HG03095 (cell line): ENCODE measurements around the gene EFNB2.

Experiments
- ATAC-seq: cut with Tn5 transposase; IDR thresholded peaks from one replicate; pipeline ENCODE4 v1.9.1; 2021; ENCODE audit warnings: moderate library complexity; ENCODE audit not compliant: unreplicated experiment

Gene EFNB2

GRCh38 chr13:106526738-106527444, 8.6 kb downstream of the EFNB2 start:
- no peak for ATAC-seq

GRCh38 chr13:106525865-106526264, 9.6 kb downstream of the EFNB2 start:
- ATAC-seq, result no peak

DNA sequence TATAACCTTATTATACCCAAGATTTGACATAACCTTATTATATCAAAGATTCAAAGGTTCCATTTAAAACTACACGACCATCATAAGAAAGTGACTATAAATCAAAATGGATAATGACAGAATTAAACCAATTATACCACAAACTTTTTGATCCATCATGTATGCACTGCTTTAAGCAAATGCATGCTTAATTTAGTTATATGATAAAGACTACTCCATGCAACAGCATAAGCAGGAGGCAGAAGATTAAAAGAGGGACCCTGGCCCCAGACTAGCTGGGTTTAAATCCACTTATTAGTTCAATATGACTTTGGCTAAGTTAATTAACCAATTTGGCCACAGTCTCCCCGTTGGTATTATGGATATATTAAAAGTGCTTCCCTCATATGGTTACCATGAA, 11.4 kb downstream of the EFNB2 start:
- ATAC-seq, result no peak

DNA sequence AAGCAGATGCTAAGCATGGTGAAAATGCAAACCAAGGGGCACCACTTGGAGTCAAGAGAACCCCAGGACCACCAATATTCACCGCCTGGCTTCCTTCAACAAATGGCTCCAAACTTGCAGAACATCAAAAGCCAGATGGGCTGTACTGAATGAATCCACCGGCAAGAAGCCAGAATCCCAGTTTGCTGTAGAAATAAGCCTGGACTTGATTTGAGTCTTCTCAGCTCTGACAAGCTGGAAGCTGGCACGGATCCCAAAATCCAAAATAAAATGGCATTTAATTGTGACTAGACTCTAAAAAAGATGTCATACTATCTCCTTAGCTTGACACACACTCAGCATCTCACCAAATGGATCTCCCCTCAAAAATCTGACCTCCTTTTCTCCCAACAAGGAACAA, 11.9 kb downstream of the EFNB2 start:
- ATAC-seq, result no peak

DNA sequence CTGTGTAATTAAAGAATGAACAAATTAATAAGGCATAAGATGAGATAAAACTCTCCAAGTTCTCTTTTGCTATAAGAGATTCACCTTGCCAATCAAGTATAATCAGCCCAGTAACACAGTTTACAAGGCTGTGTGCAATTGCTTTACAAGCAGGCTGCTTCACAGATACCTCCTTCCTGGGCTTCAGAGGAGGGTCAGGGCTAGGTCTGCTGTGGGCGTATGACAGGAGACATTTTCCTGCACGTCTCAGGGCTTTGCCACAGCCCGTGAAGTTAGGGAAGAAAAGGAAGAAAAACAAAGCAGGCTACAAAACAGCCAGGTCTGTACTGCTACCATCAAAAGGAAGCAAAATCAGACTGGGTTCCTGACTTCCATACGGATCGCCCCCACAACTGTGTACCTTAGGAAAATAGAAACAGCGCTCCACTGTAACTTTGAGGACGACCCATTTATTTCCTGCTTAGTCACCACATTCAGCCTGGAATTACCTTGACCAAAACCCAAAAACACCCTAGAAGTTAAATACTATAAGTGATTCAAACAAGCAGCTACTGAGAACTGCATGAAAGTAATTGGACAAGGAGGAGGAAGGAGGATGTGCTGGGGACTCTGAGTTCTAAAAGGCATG, 12.4 kb downstream of the EFNB2 start:
- no peak for ATAC-seq

DNA sequence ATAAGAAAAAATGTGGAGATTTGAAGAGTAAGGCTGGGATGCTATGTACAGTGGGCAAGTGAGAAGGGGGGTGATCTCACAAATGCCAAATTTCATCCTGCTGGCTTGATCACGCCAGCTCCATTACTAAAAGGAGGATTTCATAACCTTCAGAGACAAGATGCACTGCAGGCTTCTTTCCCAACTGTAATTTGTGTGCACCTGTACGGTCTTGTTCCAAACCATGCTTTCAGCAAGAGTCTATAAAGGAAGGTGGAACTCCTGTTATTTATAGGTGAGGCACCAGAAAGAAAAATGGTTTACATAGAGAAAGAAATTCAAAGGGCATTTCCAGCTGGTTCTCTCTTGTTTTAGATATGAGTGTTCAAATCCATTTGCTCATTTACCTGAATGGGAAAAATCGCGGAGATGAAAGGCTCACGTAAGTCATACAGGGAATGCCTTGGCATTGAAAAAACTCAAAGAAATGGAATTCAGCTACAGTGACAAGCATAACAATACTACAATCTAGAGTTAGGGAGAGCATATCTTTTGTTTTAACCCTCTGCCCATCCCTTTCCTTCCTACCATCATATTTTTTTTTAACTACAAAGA, 13.3 kb downstream of the EFNB2 start:
- no peak for ATAC-seq

GRCh38 chr13:106521095-106521799, 14.2 kb downstream of the EFNB2 start:
- ATAC-seq, result no peak

DNA sequence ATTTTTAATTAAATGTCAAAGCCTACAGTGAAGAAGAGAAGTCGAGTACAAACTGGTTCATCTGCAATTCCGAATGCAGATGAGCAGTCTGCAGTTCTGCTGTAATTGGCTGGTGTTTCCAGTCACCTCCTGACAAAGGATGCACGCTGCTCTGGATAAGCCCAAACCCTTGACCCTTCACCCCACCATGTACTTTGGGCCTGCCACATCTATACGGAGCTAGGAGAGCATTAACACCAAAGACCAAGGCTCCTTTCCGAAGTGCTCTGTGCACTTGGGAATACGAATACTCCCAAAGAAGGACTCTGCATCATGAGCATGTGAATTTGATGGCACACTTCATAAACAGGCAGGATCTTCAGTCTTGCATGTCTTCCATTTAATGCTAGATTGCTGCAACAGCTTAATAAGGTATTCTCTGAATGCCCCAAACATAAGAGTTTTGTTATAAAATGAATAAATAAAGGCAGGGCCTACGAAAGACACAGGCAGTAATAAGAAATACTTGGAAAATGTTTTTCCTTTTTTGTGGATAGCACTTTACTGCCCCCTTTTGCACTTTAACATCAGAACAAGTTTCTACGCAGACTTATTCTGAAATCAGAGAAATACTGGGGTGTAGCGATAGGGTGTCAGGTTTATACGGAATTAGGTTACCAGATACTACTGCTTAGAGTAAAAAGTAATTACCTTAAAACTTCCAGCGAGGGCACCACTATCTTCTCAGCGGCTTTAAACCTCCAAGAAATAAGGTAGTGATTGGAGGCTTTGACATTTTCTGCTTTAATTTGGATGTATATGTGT, 15.0 kb downstream of the EFNB2 start:
- no peak for ATAC-seq

GRCh38 chr13:106518512-106518911, 16.9 kb downstream of the EFNB2 start:
- ATAC-seq, result no peak

DNA sequence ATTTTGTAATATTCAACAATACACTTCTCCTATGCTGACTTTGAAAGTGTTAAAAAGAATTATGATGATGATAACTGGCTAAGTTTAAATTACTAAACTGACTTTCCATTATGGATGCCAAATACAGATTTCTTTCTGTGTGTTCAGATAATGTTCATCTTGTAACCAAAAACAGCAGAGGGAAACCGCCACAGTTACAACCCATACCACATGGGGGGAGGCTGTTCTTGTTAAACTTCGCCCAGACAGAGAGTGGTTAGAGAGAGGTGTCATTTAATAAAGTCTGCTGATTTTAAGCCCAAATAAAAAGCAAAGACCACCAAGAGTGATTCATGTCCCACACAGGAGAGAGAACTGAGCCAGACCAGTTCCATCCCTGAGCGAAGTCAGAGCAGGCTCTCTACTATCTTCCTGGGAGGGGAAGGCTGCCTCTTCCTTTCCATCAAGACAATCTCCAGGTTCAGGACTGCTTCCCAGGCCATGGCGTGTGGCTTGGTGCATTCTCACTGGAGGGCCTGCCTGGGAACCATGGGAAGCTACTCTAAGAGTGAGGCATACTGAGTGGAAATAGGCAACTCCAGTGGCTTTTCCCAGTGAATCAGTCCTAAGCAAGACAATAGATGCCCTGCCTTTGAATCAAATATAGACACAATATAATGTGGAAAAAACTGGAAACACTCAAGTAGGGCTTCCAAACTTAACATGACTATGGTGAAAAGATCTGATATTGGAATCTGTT, 18.2 kb downstream of the EFNB2 start:
- no peak for ATAC-seq

DNA sequence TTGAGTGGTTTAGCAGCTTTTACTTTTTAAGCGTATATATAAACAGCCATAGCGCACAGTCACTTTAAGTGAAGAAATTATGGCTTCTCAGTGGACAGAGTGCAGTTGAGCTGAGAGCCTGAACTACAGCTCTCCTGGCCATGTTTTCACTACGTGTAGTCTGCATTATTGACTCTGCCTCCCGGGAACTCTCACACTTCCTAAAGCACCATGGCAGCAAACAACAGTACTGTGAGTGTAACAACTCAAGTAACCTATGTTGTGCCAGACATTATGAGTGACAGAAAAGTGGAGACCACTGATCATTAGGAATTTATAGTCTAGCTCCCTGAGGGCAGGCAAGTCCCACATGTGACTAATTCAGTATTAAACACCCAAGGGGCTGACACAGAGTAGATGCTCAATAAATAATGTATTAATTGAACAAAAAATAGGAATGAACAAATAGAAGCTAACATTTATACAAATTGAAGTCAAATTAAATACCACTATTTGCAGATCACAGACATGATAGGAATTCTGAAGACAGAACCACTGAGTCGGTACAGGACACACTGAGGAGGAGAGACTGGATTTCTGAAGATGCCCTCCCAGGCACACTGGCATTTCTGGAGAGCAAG, 19.7 kb downstream of the EFNB2 start:
- ATAC-seq, result no peak

- ATAC-seq, result no peak
Measured at GRCh38 chr13:106514928-106515634, 20.4 kb downstream of the EFNB2 start.

- no peak for ATAC-seq
Measured at GRCh38 chr13:106513025-106513983, 22.2 kb downstream of the EFNB2 start.

DNA sequence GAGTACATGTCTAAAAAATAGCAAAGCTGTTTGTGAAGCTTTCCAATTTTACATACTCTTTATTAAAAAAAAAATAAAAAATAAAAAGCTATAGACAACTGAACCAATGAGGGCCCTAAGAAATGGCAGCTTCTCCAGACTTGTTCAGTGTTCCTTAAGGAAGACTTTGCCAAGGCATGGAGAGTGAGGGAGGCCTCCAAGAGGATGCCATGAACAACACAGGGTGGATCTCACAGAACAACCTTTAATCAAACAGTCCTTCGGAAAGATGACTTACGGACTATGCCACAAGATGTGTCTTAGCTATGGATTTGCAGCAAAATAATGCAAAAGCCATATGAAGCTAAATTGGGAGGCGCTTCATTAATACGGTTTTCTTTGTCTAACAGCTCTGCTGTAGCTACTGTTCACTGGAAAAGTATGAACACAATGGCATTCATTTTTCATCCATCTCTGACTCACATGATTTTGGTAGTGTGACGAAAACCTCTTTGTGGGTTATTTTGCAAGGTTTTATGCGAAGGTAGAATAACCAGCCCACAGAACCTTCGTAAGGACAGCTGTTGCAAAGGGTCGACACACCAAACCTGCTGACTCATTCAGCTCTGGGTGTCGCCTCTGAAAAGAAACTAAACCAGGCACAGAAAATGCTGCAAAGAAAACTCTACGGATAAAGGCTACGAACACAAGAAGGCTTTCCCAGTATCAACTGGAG, 27.7 kb downstream of the EFNB2 start:
- peak; percentile 77 for ATAC-seq

GRCh38 chr13:106506286-106506685, 29.2 kb downstream of the EFNB2 start:
- no peak for ATAC-seq

DNA sequence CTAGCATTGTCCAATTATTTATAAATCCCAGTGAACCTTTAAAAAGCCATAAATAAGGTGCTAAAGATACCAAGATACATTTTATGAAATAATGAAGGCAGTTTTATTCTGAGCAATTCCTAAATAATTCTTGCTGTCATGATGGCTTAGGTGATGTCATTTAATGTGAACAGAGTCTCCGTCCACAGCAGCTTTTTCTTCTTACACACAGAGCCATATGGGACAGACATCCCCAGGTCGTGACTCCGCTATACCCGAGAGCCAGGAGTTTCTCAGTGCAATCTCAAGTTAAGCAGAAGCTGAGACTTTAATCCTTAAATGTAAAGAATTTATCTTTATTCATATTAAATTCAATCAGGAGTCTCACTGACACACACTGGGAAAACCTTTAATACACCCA, 29.7 kb downstream of the EFNB2 start:
- ATAC-seq, result no peak

GRCh38 chr13:106505295-106505694, 30.2 kb downstream of the EFNB2 start:
- ATAC-seq, result no peak
